RPMI7951 (cell line): Measurements from ENCODE around the gene RGL2. TPM values are rescaled to one million over a fixed set of nuclear protein-coding genes. Genes with fewer than 3 reads are reported as not detected.
"Not testable (repeated sequence)": the region's sequence is repeated elsewhere in the genome, so short reads cannot be mapped to it uniquely, and the experiment has no call there.

ENCODE experiments used
- DNase-seq: peaks from one replicate; pipeline ENCODE4 v3.0.0-alpha.2; 2012; ENCODE audit warnings: low read depth
- total RNA-seq: library from RNA; depleted of rRNA; stranded (reverse); fragments of >200 nt; shearing (Covaris generic); gene quantifications from 2 replicates; pipeline ENCODE4 v1.2.3, GENCODE V29; 2014; rRNA removed

The RGL2 gene
- total RNA-seq = 24.3 and 27.5 TPM in 2 replicates

GRCh38 chr6:33298773-33299236 lies at the start of gene RGL2:
TSS of gene RGL2 (minus strand) at chr6:33298942. CDS start at chr6:33298610, 332 bp downstream.
- peak; percentile 65 for DNase-seq

DNA sequence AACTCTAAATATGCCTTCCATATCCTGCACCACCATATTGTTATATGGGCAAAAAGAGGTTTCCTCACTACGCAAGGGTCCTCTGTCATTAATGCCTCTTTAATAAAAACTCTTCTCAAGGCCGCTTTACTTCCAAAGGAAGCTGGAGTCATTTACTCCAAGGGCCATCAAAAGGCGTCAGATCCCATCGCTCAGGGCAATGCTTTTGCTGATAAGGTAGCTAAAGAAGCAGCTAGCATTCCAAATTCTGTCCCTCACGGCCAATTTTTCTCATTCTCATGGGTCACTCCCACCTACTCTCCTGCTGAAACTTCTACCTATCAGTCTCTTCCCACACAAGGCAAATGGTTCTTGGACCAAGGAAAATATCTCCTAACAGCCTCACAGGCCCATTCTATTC lies 49.1 kb upstream of the RGL2 start:
- no peak for DNase-seq

DNA sequence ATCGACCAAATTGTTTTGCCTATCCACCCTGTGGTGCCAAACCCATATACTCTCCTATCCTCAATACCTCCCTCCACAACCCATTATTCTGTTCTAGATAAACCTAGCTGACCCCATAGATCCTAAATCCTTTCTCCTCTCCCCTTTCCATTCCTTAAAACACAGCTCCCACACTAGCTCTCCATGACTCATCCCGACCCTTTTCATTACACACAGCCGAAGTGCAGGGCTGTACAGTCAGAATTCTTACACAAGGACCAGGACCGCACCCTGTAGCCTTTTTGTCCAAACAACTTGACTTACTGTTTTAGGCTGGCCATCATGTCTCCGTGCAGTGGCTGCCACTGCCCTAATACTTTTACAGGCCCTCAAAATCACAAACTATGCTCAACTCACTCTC lies 48.2 kb upstream of the RGL2 start:
- not testable (repeated sequence) for DNase-seq

- peak; percentile 80 for DNase-seq
These were observed 46.3 kb upstream of the RGL2 start for GRCh38 chr6:33344701-33345697.

- no peak for DNase-seq
These were observed 45.3 kb upstream of the RGL2 start for GRCh38 chr6:33343953-33344611.

- not testable (repeated sequence) for DNase-seq
These were observed 44.8 kb upstream of the RGL2 start for GRCh38 chr6:33343606-33343952.

DNA sequence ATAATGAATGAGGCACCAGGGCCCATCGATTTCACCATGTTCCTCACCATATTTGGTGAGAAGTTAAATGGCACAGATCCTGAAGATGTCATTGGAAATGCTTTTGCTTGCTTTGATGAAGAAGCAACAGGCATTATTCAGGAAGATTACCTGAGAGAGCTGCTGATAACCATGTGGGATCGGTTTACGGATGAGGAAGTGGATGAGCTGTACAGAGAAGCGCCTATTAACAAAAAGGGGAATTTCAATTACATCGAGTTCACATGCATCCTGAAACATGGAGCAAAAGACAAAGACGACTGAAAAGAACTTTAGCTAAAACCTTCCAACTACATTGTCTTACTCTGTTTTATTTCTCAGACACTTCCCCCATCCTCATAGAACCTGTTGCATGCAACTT lies 40.5 kb upstream of the RGL2 start:
- DNase-seq = no peak

DNA sequence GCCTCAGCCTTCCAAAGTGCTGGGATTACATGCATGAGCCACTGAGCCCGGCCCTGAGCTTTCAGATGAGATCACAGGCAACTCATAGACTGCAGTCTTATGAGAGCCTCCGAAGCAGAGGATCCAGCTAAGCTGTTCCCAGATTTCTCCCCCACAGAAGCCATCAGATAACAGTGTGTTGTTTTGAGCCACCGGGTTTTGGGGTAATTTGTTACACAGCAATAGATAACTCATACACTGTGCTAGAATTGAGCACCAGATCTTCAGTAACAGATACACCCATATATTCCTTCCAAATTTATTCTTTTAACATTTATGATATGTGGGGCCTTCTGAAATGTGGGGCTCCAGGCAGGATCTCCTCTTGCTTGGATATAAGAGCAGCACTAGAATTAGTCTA lies 37.8 kb upstream of the RGL2 start:
- DNase-seq = no peak

DNA sequence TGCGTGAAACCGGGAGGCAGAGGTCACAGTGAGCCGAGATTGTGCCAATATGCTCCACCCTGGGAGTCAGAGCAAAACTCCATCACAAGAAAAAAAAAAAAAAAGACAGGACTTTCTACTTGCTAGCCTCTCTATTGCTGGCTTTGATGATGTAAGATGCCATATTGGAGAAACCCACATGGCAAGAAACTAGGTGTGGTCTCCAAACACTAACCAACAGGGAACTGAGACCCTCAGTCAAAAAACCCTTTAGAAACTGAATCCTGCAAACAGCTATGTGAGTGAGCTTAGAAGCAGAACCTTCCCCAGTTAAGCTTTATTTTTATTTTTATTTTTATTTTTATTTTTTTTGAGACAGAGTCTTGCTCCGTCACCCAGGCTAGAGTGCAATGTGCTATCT lies 37.2 kb upstream of the RGL2 start:
- no peak for DNase-seq

- DNase-seq = no peak
These were observed 34.9 kb upstream of the RGL2 start for GRCh38 chr6:33333666-33334065.

- no peak for DNase-seq
These were observed 32.0 kb upstream of the RGL2 start for GRCh38 chr6:33330736-33331135.

DNA sequence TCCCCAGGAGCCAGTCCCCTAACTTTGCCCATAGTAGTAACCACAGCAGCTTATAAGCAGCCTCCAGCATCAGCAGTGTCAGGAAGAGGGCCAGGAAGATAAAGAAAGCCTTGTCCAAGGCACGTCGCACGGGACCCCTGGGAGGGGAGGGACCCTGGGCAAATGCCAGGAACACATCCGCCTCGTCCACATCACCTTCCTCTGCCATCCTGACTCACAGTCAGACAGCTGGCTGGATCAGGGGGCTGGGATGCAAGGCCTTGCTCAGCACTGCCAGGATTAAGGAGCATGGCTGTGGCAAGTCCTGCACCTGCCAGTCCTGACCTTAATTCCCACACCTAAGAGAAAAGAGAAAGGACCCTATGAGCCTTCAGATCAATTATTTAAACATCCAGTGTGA lies 30.3 kb upstream of the RGL2 start:
- DNase-seq = no peak

- DNase-seq = no peak
These were observed 25.4 kb upstream of the RGL2 start for GRCh38 chr6:33324125-33324524.

- no peak for DNase-seq
These were observed 24.8 kb upstream of the RGL2 start for GRCh38 chr6:33323623-33323948.

DNA sequence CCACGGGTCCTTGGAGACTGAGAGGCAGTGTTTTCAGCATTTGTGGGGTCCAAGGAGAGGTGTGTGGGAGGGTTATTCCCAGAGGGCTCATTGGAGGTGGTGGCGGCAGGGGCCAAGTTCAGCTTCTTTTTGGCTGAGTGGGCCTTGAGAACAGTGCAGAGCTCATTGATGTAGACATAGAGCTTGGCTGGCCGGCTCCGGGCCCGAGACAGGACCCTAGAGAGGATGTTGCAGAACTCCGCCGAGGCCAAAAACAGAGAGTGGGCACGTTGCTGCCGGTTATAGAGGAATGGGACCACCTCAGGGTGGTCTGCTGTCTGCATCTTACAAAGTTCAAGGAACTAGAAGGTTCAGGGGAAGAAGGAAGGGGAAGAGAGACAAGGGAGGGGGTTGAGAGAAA lies 22.5 kb upstream of the RGL2 start:
- DNase-seq = no peak

DNA sequence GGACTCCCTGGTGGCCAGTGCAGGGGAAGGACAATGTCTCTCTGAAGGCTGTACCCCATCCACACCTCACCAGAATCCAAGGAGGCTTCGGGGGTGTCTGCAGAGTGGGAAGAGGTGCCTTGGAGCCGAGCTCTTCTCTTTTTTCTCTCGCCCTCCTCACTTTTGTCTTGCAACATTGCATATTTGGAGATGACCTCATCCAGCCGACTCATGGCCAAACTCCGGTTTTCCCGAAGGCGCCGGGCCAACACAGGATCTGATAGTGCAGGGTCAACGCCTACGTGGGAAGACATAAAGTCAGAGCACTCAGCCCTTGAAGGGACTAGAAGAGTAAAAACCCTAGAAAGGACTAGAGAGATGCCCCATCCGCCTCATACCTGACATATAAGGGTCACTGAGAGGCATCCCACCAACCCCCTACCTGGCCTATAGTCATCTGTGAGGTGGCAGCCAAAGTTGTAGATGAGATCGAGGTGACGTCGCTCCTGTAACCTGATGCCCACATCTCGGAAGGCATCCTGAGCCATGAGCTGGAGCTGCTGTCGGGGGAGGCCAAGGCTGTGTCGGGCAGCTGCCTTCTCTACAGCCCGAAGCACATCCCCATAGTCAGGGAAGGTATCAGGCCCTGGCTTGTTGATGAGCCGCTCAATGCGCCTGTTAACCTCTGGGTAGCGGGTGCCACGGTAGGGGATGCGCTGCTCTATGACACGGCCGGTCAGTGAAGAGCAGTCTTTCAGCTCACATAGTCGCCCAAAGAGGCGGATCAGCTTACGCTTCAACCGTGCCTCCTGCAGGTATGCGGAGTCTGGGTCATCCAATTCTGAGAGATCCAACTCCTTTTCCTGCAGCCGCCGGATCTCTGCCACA lies 21.8 kb upstream of the RGL2 start:
- DNase-seq = peak; percentile 80

- DNase-seq = no peak
These were observed 21.2 kb upstream of the RGL2 start for GRCh38 chr6:33319939-33320314.

GRCh38 chr6:33318426-33319073 lies 19.8 kb upstream of the RGL2 start:
- no peak for DNase-seq

- DNase-seq = peak; percentile 99
These were observed 19.1 kb upstream of the RGL2 start, which contains the start of gene ZBTB22 for GRCh38 chr6:33317669-33318425. TSS of gene ZBTB22 (minus strand) at chr6:33317744. CDS start at chr6:33316916, 828 bp downstream.

GRCh38 chr6:33317419-33317668 lies 18.6 kb upstream of the RGL2 start:
- no peak for DNase-seq
